ENCODE data around the gene CTNNA3. TPM values are rescaled to one million over a fixed set of nuclear protein-coding genes. Genes with fewer than 3 reads are reported as not detected.

The CTNNA3 gene
- total and polyA plus RNA-seq, 2 donors from 2014 or later: 0.45 to 0.72 TPM

- H3K4me3 ChIP-seq (ENCODE audit: low read length in 3 of 3): no peak overlapping the region
- intact Hi-C loops (cut with DNase I): no loop called here
- DNase-seq: no peak
- TF ChIP-seq CTCF (IDR thresholded peaks at IDR 0.05; ENCODE audit: borderline replicate concordance, extremely low read depth, insufficient read depth): no peak
- FAIRE-seq: no peak
- no peaks in the 10 kb centered on the region for H3K9me3 ChIP-seq (ENCODE audit: control insufficient read depth in 2 of 3, insufficient read depth in 1 of 3, low read length in 3 of 3)
- no peak overlapping the region for H3K9ac ChIP-seq (ENCODE audit: low read length in 3 of 3)
- no peak overlapping the region for H3K27ac ChIP-seq (ENCODE audit: low read depth in 2 of 2, low read length in 2 of 2)
- no peaks in the 10 kb centered on the region for H3K36me3 ChIP-seq (ENCODE audit: control insufficient read depth in 2 of 3, insufficient read depth in 3 of 3, low read length in 3 of 3)
- H3K4me1 ChIP-seq (ENCODE audit: control insufficient read depth in 2 of 3, insufficient read depth in 2 of 3, low read depth in 1 of 3, low read length in 3 of 3): no peaks in the 10 kb centered on the region
- no peaks in the 10 kb centered on the region for H3K27me3 ChIP-seq (ENCODE audit: control insufficient read depth, insufficient read depth, low read length)
Observed at GRCh38 chr10:66151346-66151745, 1544.6 kb downstream of the CTNNA3 start.

- no peak for DNase-seq
- FAIRE-seq: no peak
- Histone ChIP-seq H3K36me3 (ENCODE audit: control insufficient read depth in 2 of 3, insufficient read depth in 3 of 3, low read length in 3 of 3) (no peaks in the 10 kb centered on the region), H3K27ac (ENCODE audit: low read depth in 2 of 2, low read length in 2 of 2) (no peak overlapping the region), H3K27me3 (ENCODE audit: control insufficient read depth, insufficient read depth, low read length) (no peaks in the 10 kb centered on the region), H3K9me3 (ENCODE audit: control insufficient read depth in 2 of 3, insufficient read depth in 1 of 3, low read length in 3 of 3) (no peaks in the 10 kb centered on the region), H3K4me1 (ENCODE audit: control insufficient read depth in 2 of 3, insufficient read depth in 2 of 3, low read depth in 1 of 3, low read length in 3 of 3) (no peaks in the 10 kb centered on the region), H3K9ac (ENCODE audit: low read length in 3 of 3) (no peak overlapping the region), H3K4me3 (ENCODE audit: low read length in 3 of 3) (no peak overlapping the region)
- TF ChIP-seq CTCF (IDR thresholded peaks at IDR 0.05; ENCODE audit: borderline replicate concordance, extremely low read depth, insufficient read depth): no peak
- intact Hi-C loops (cut with DNase I): no loop called here
Observed at GRCh38 chr10:66148312-66148711, 1547.7 kb downstream of the CTNNA3 start.

- H3K27ac ChIP-seq (ENCODE audit: low read depth in 2 of 2, low read length in 2 of 2): no peak overlapping the region
- no peak overlapping the region for H3K9ac ChIP-seq (ENCODE audit: low read length in 3 of 3)
- TF ChIP-seq CTCF (IDR thresholded peaks at IDR 0.05; ENCODE audit: borderline replicate concordance, extremely low read depth, insufficient read depth): no peak
- H3K9me3 ChIP-seq (ENCODE audit: control insufficient read depth in 2 of 3, insufficient read depth in 1 of 3, low read length in 3 of 3): no peaks in the 10 kb centered on the region
- no peaks in the 10 kb centered on the region for H3K27me3 ChIP-seq (ENCODE audit: control insufficient read depth, insufficient read depth, low read length)
- intact Hi-C loops (cut with DNase I): no loop called here
- FAIRE-seq: no peak
- no peak for DNase-seq
- no peaks in the 10 kb centered on the region for H3K4me1 ChIP-seq (ENCODE audit: control insufficient read depth in 2 of 3, insufficient read depth in 2 of 3, low read depth in 1 of 3, low read length in 3 of 3)
- no peaks in the 10 kb centered on the region for H3K36me3 ChIP-seq (ENCODE audit: control insufficient read depth in 2 of 3, insufficient read depth in 3 of 3, low read length in 3 of 3)
- H3K4me3 ChIP-seq (ENCODE audit: low read length in 3 of 3): no peak overlapping the region
Observed at GRCh38 chr10:66144016-66144415, 1552.0 kb downstream of the CTNNA3 start.

- TF ChIP-seq CTCF (IDR thresholded peaks at IDR 0.05; ENCODE audit: borderline replicate concordance, extremely low read depth, insufficient read depth): no peak
- FAIRE-seq (no peak), DNase-seq (peak in 2 of 5 donors; percentile 17 to 54)
- Histone ChIP-seq H3K27ac (ENCODE audit: low read depth in 2 of 2, low read length in 2 of 2) (no peak overlapping the region), H3K4me1 (ENCODE audit: control insufficient read depth in 2 of 3, insufficient read depth in 2 of 3, low read depth in 1 of 3, low read length in 3 of 3) (no peaks in the 10 kb centered on the region), H3K36me3 (ENCODE audit: control insufficient read depth in 2 of 3, insufficient read depth in 3 of 3, low read length in 3 of 3) (no peaks in the 10 kb centered on the region), H3K9ac (ENCODE audit: low read length in 3 of 3) (no peak overlapping the region), H3K9me3 (ENCODE audit: control insufficient read depth in 2 of 3, insufficient read depth in 1 of 3, low read length in 3 of 3) (no peaks in the 10 kb centered on the region), H3K4me3 (ENCODE audit: low read length in 3 of 3) (no peak overlapping the region), H3K27me3 (ENCODE audit: control insufficient read depth, insufficient read depth, low read length) (no peaks in the 10 kb centered on the region)
- intact Hi-C loops (cut with DNase I): no loop called here
Observed at GRCh38 chr10:66102756-66103155, 1593.2 kb downstream of the CTNNA3 start.

Data from kidney (tissue), 14 donors.